ENCODE data around the gene FBXL20. TPM values are rescaled to one million over a fixed set of nuclear protein-coding genes. Genes with fewer than 3 reads are reported as not detected.

FBXL20 gene
- polyA plus RNA-seq, 1 donor (not counting 4 experiments of a cell fraction or from before 2014, with no cell fraction given) = 4.9 TPM

DNA sequence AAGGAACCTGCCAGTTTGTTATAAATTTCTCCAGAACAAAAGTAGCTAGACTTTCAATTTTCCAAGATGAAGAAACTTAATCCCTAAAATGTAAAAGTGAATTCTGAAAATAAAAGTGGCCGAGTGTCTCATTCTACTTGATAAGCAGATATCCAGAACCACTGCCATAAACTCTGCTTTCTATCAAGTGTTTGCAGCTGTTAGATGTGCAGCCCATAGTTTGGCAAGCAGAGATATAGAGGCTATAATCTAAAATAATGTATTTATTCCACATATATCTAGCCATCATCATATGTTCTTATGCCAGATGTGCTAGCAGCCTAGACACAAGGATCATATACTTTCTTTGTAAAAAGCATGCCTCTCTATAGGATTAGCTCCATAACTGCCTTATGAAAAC is 14.7 kb upstream of the FBXL20 start:
- no peak for DNase-seq (ENCODE audit: low read depth, low spot score)
- peaks cover 18 to 24% of the 10 kb centered on the region in 2 experiments for H3K36me3 ChIP-seq (ENCODE audit: control insufficient read depth in 2 of 2, extremely low read depth in 1 of 2, insufficient read depth in 2 of 2, low read length in 2 of 2)
- no peaks in the 10 kb centered on the region for H4K20me1 ChIP-seq (ENCODE audit: control insufficient read depth, extremely low read depth, insufficient read depth, low read length)
- H3K9ac ChIP-seq (ENCODE audit: control insufficient read depth, extremely low read depth, insufficient read depth, low read length) = no peak overlapping the region
- no peak overlapping the region for H3K4me2 ChIP-seq (ENCODE audit: control insufficient read depth, extremely low read depth, insufficient read depth, low read depth, low read length)
- FAIRE-seq = no peak
- H3K4me1 ChIP-seq (ENCODE audit: control insufficient read depth, extremely low read depth, insufficient read depth, low read length) = no peaks in the 10 kb centered on the region
- H3K9me3 ChIP-seq (ENCODE audit: control insufficient read depth, low read depth, low read length) = no peaks in the 10 kb centered on the region
- no peak overlapping the region for H2AFZ ChIP-seq (ENCODE audit: control insufficient read depth, low read length)
- no peak overlapping the region for H3K4me3 ChIP-seq (ENCODE audit: control insufficient read depth in 2 of 3, extremely low read depth in 1 of 3, insufficient read depth in 2 of 3, low read depth in 1 of 3, low read length in 3 of 3)
- no peaks in the 10 kb centered on the region for H3K79me2 ChIP-seq (ENCODE audit: control insufficient read depth, insufficient read depth, low read length)
- TF ChIP-seq, protein P1, sequence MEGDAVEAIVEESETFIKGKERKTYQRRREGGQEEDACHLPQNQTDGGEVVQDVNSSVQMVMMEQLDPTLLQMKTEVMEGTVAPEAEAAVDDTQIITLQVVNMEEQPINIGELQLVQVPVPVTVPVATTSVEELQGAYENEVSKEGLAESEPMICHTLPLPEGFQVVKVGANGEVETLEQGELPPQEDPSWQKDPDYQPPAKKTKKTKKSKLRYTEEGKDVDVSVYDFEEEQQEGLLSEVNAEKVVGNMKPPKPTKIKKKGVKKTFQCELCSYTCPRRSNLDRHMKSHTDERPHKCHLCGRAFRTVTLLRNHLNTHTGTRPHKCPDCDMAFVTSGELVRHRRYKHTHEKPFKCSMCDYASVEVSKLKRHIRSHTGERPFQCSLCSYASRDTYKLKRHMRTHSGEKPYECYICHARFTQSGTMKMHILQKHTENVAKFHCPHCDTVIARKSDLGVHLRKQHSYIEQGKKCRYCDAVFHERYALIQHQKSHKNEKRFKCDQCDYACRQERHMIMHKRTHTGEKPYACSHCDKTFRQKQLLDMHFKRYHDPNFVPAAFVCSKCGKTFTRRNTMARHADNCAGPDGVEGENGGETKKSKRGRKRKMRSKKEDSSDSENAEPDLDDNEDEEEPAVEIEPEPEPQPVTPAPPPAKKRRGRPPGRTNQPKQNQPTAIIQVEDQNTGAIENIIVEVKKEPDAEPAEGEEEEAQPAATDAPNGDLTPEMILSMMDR (optimal IDR thresholded peaks at IDR 0.05 in 1 of 3, IDR thresholded peaks at IDR 0.05 in 1 of 3, conservative IDR thresholded peaks at IDR 0.05 in 1 of 3; ENCODE audit: extremely low read depth in 1 of 3, insufficient read depth in 2 of 3, low read length in 3 of 3) = no peak
- TF ChIP-seq EZH2 (IDR thresholded peaks at IDR 0.05; ENCODE audit: low read length) = no peak
- no peaks in the 10 kb centered on the region for H3K27me3 ChIP-seq (ENCODE audit: control insufficient read depth, extremely low read depth, insufficient read depth, low read length)
- dilution Hi-C loops (cut with MboI; ENCODE audit: extremely low pct_ligation_motif_present, low sequenced_read_pairs) = no loop called here
- H3K9me1 ChIP-seq (ENCODE audit: control insufficient read depth, extremely low read depth, insufficient read depth, low read length) = no peaks in the 10 kb centered on the region
- H3K27ac ChIP-seq (ENCODE audit: control insufficient read depth, insufficient read depth, low read length) = no peak overlapping the region

DNA sequence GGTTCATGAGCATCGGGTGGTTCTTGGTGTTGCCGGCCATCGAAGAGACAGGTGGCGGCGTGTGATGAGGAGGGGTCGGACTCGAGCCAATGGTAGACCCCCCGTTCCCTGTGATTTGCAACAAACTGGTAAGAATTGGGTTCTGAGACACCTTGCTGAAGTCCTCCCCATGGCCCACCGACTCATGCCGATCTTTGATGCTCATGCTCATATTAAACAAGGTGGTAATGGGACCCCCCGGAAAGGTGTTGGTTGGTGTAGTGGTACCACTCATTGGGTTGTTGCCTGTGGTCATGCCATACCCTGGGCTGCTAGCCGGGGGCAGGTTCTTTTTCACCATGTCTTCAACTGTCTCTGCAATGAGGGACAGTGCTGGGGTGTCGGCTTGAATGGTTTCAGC is 8.9 kb upstream of the FBXL20 start:
- H3K9me1 ChIP-seq (ENCODE audit: control insufficient read depth, extremely low read depth, insufficient read depth, low read length) = no peaks in the 10 kb centered on the region
- H3K79me2 ChIP-seq (ENCODE audit: control insufficient read depth, insufficient read depth, low read length) = no peaks in the 10 kb centered on the region
- no peak for FAIRE-seq
- dilution Hi-C loops (cut with MboI; ENCODE audit: extremely low pct_ligation_motif_present, low sequenced_read_pairs) = no loop called here
- H2AFZ ChIP-seq (ENCODE audit: control insufficient read depth, low read length) = no peak overlapping the region
- no peaks in the 10 kb centered on the region for H4K20me1 ChIP-seq (ENCODE audit: control insufficient read depth, extremely low read depth, insufficient read depth, low read length)
- no peak overlapping the region for H3K9ac ChIP-seq (ENCODE audit: control insufficient read depth, extremely low read depth, insufficient read depth, low read length)
- H3K4me3 ChIP-seq (ENCODE audit: control insufficient read depth in 2 of 3, extremely low read depth in 1 of 3, insufficient read depth in 2 of 3, low read depth in 1 of 3, low read length in 3 of 3) = no peak overlapping the region
- no peaks in the 10 kb centered on the region for H3K27me3 ChIP-seq (ENCODE audit: control insufficient read depth, extremely low read depth, insufficient read depth, low read length)
- H3K36me3 ChIP-seq (ENCODE audit: control insufficient read depth in 2 of 2, extremely low read depth in 1 of 2, insufficient read depth in 2 of 2, low read length in 2 of 2) = peaks cover 33 to 45% of the 10 kb centered on the region in 2 experiments
- no peak for DNase-seq (ENCODE audit: low read depth, low spot score)
- no peak overlapping the region for H3K4me2 ChIP-seq (ENCODE audit: control insufficient read depth, extremely low read depth, insufficient read depth, low read depth, low read length)
- no peaks in the 10 kb centered on the region for H3K9me3 ChIP-seq (ENCODE audit: control insufficient read depth, low read depth, low read length)
- H3K27ac ChIP-seq (ENCODE audit: control insufficient read depth, insufficient read depth, low read length) = no peak overlapping the region
- no peak for TF ChIP-seq EZH2 (IDR thresholded peaks at IDR 0.05; ENCODE audit: low read length)
- TF ChIP-seq, protein P1 (optimal IDR thresholded peaks at IDR 0.05 in 1 of 3, IDR thresholded peaks at IDR 0.05 in 1 of 3, conservative IDR thresholded peaks at IDR 0.05 in 1 of 3; ENCODE audit: extremely low read depth in 1 of 3, insufficient read depth in 2 of 3, low read length in 3 of 3) = no peak
- no peaks in the 10 kb centered on the region for H3K4me1 ChIP-seq (ENCODE audit: control insufficient read depth, extremely low read depth, insufficient read depth, low read length)
